Measurements from ENCODE around the gene SERBP1. TPM values are rescaled to one million over a fixed set of nuclear protein-coding genes. Genes with fewer than 3 reads are reported as not detected.
"Not testable (repeated sequence)": the region's sequence is repeated elsewhere in the genome, so short reads cannot be mapped to it uniquely, and the experiment has no call there.

Gene SERBP1
- polyA plus RNA-seq, 12 donors = 410 to 497 (median 460) TPM; not detected in 1

DNA sequence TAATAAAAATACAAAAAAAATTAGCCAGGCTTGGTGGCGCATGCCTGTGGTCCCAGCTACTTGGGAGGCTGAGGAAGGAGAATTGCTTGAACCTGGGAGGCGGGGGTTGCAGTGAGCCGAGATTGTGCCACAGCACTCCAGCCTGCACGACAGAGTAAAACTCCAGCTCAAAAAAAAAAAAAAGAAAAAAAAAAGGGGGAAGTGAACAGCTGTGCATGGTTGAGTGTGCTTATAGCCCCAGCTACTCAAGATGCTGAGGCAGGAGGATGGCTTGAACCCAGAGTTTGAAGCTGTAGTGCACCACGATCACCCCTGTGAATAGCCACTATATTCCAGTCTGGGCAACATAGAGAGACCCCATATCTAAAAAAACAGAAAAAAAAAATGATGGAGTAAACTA lies 15.8 kb upstream of the SERBP1 start:
- DNase-seq = not testable (repeated sequence)

DNA sequence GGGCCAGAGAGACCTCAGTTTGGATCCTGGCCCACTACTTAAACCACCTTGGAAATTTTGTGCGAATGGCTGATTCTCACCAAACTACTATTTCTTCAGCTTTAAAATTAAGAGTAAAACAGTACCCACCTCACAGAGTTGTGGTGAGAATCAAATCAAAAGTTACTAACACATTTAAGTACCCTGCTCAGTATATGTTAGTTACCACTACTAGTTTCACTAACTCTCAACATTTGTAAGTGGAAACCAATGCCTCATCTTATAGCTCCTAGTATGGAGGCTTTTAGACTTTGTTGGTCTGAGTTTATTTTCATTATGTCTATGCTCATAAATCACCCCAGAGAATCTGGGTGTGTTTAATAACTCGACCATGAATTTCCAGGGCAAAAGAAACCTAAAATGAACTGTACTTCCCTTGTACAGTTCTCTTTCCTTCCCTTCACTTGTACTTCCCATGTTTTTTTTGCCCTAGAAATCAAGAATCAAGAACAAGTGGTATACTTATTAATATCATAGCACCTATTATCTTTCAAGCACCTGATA lies 11.6 kb upstream of the SERBP1 start:
- no peak for DNase-seq

DNA sequence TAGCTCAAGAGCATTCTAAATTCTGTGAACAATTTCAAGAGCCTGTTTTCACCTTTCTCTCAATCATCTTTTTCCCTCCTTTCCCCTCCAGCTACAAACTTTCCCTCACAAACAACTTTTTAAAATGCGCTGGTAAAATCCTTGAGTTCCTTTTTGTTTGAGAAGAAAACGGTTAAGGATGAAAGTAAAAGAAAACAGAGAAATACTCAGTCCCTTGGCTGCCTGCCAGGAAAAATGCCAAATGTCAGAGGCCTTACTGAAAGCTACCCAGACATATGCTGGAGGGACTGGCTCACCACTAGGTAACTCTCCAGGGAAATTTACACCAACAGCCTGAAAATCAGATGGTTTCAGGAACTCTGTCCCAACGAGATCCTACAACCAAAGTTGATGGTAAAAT lies 11.0 kb upstream of the SERBP1 start:
- no peak for DNase-seq

DNA sequence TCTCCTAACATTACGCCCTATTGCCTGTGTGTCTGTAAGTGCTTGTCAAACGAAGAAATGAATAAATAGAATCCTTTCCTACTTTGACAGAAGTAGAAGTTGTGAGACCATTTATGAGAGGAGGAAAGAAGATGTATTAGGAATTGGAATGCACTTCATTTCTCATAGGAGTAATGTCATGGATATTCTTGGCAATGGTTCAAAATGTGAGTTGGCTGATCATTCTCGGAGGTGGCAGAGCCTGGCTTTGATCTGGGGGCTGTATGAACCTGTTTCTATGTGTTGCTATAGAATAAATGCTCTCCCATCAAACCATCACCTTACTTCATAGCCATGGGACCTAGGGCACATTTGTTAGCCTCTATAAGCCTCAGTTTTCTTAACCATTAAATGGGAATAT lies 10.1 kb upstream of the SERBP1 start:
- DNase-seq = no peak

DNA sequence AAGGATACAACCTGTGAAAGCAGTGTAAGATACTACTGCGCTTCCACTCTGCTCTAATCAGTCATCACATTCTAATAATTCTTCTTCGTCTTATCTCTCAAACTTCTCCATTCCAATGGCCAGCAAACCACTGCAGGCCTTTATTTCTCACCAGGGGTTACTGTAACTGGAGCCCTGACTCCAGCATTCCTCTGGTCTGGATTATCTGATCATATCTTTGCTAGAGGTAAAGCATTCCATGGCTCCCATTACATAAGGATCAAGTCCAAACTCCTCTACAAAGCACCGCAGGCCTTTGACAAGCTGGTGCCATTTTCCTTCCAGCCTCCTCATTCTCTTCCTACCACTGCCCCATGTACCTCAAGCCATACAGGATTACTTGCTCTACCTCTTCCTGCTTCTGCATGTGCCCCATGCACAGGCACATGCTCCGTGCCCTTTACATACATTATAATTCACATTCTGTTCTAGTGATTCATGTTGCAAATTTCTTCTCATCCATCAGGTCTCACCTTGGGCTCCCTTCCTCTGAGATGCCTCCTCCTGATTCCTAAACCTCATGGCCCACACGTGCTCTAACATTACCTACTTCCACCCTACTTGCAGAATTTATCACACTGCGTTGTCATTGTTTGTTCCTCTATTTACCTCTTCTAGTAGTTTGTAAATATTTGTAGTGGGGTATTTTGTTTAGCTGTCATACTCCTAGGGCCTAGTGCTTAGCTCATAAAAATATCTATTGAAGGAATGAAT lies 9.3 kb upstream of the SERBP1 start:
- no peak for DNase-seq

GRCh38 chr1:67437961-67438360 lies 7.8 kb upstream of the SERBP1 start:
- no peak for DNase-seq

- DNase-seq = no peak
Measured at GRCh38 chr1:67436511-67437055, 6.4 kb upstream of the SERBP1 start.

- no peak for DNase-seq
Measured at GRCh38 chr1:67434491-67434890, 4.3 kb upstream of the SERBP1 start.

DNA sequence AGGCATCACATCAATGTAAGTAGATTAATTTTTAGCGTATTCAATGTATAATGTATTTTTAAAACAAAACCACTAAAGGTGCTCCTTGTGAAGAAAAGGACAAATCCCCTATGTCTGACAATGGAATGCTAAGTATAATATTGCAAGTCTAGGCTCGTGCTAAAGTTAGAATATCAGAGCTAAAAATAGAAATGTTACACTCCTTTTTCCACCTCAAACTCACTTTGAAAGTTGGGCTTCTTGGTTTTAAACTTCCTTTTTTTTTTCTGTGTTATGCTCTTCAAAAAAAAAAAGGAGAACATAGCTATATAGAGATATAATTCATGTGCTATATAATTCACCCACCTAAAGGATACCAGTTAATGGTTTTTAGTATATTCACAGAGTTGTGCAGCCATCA lies 3.6 kb upstream of the SERBP1 start:
- DNase-seq = no peak

DNA sequence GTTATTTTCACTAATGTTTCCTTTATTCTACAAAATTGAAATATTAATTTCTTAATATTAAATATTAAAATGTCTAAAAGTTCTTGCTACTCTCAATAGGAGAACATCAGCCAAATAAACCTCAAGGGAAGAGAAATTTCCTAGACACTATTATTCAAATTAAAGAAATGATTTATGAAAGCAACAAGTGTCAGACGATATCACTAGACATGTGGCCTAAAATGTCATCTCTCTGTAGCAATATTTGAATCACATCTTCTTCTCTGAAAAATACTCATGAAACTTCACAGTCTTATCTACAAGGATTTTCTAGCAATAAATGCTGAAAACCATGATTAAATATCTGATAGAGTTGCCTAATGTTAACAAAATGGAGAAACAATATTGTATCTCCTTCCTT lies 2.5 kb upstream of the SERBP1 start:
- no peak for DNase-seq

GRCh38 chr1:67431869-67432578 lies 1.8 kb upstream of the SERBP1 start:
- no peak for DNase-seq

- no peak for DNase-seq
Measured at GRCh38 chr1:67431156-67431765, 1.1 kb upstream of the SERBP1 start.

DNA sequence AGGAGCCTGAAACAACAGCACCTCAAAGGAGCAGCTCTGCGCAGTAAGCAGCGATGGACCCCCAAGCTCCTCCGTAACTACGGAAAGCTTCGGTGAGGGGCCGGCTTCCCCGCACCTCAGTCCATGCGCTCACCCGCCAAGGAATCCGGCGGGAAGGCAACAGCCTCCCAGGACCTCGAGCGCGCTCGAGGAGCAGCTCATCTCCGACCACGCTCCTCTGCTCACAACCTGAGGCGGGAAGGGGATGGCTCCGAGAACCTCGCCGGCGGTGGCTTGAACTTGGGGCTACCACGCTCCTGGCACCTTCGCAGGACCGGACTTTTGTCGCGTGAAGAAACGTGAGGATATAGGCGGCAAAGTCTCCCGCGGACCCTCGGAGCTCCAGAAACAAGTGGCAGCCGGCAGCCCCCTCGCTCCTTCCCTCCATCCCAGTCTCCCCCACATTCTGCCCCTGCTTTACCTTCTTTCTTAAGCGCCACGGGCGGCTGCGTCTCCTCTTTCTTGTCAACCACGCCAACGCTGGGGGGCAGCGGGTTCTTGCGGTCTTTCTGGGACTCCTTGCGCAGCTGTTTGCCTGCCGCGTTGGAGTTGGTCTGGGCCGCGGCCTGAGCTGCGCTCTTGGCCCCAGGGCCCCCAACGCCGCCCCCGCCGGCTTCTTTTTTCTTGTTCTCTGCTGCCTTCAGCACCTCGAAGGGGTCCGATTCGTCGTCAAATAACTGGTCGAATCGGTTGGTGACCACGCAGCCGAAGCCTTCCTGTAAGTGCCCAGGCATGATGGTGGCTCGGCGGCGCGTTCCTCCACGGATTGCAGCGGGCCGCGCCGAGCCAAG lies 459 bp downstream of the SERBP1 start:
- peak; percentile 44 for DNase-seq

- peak; percentile 46 for DNase-seq
Measured at GRCh38 chr1:67429011-67429527, 1.1 kb downstream of the SERBP1 start.

DNA sequence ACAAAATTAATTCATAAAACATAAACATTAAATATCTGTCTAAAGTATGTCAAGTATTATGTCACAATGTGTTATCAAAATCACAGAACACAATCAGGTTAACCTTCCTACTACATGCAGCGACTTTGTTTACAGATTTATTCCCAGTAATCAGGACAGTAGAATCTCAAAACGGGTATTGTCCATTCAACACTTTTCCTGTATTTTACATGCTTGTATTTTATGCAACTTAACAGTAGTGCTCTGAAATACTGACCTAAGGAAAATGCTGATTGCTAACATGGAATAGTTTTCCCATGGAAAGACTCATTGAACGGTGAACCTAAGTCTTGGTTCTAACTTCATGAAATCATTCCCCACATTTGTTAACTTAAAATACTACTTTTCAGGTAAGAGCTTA lies 2.3 kb downstream of the SERBP1 start:
- no peak for DNase-seq

DNA sequence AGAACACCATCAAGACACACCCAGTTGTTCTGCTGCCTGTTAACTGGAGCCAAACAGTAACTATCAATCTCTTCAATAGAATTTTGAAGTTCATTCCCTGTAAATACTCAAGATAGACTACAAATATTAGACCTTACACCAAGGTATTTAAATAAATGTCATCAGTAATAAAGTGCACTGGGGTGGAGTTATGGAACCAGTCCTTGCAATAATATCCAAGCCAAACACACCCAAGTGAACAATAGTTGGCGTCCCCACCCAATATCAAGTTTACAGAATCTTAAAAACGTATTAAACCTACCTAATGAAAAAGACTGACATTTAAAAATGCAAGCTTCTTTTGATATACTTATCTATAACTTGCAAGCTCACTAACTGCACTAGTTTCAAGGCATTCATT lies 2.7 kb downstream of the SERBP1 start:
- DNase-seq = no peak

- no peak for DNase-seq
Measured at GRCh38 chr1:67420835-67421492, 9.2 kb downstream of the SERBP1 start.

GRCh38 chr1:67418839-67419586 lies 11.2 kb downstream of the SERBP1 start:
- DNase-seq = no peak

DNA sequence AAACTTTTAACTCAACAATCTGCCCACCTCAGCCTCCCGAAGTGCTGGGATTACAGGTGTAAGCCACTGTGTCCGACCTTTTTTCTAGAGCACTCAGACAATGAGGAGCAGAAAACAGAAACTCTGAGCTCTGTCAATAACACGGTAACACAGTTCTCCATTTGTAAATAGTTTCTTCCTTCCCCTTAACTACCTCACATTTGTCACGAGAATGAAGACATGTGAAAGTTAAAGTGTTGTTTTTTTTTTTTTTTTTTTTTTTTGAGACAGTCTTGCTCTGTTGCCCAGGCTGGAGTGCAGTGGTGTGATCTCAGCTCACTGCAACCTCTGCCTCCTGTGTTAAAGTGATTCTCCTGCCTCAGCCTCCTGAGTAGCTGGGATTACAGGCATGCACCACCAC lies 12.5 kb downstream of the SERBP1 start:
- DNase-seq = not testable (repeated sequence)

DNA sequence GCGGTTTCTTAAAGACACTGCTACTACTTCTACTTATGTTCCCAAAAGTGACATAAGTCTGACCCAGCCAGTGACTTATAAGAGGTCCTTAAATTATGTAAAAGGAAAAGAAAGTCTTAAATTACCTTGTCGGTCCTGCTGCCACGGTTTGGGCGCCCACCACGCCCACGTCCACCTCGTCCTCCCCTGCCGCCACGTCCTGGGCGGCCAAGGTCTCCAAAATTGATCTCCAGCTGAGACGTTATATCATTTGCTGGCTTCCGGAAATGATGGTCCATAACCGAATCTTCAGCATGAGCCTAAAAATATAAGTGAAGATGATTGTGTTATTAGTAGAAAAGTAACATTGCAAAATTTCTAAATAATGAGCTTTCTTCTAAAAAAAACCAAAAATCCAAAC lies 15.2 kb downstream of the SERBP1 start:
- no peak for DNase-seq

Data from muscle of arm (tissue), 12 donors.